HG03045 (cell line): ENCODE measurements around the gene PPP1R16B.

ENCODE experiments used
- ATAC-seq: cut with Tn5 transposase; IDR thresholded peaks from one replicate; pipeline ENCODE4 v1.9.1; 2021; ENCODE audit warnings: mild to moderate bottlenecking, moderate library complexity; ENCODE audit not compliant: unreplicated experiment

Gene PPP1R16B

GRCh38 chr20:38961530-38962043 is 156.1 kb downstream of the PPP1R16B start:
- no peak for ATAC-seq

- ATAC-seq, result peak; percentile 98
These were observed 156.8 kb downstream of the PPP1R16B start, which contains the start of gene DHX35 for GRCh38 chr20:38962044-38962927. DHX35 (plus strand) TSS chr20:38962344; CDS start chr20:38962368, 24 bp downstream.

- no peak for ATAC-seq
These were observed 157.5 kb downstream of the PPP1R16B start for GRCh38 chr20:38962928-38963401.

- ATAC-seq, result no peak
These were observed 158.2 kb downstream of the PPP1R16B start for GRCh38 chr20:38963745-38964144.

GRCh38 chr20:38965264-38965663 is 159.8 kb downstream of the PPP1R16B start:
- no peak for ATAC-seq

GRCh38 chr20:38968090-38968489 is 162.6 kb downstream of the PPP1R16B start:
- ATAC-seq, result no peak

- ATAC-seq, result no peak
These were observed 164.2 kb downstream of the PPP1R16B start for GRCh38 chr20:38969708-38970107.

GRCh38 chr20:38970302-38970701 is 164.8 kb downstream of the PPP1R16B start:
- ATAC-seq, result no peak
